ENCODE measurements around the gene CTNNA1.

Gene CTNNA1

GRCh38 chr5:138974227-138975063, 221.2 kb downstream of the CTNNA1 start:
- DNase-seq = no peak

GRCh38 chr5:138975098-138975847, 222.0 kb downstream of the CTNNA1 start:
- no peak for DNase-seq

- DNase-seq = no peak
Measured at GRCh38 chr5:138978080-138978479, 224.9 kb downstream of the CTNNA1 start.

- no peak for DNase-seq
Measured at GRCh38 chr5:138978581-138978980, 225.4 kb downstream of the CTNNA1 start.

- no peak for DNase-seq
Measured at GRCh38 chr5:138979684-138980280, 226.6 kb downstream of the CTNNA1 start.

GRCh38 chr5:138980441-138980840, 227.2 kb downstream of the CTNNA1 start:
- DNase-seq = no peak

- no peak for DNase-seq
Measured at GRCh38 chr5:138981131-138981530, 227.9 kb downstream of the CTNNA1 start.

- no peak for DNase-seq
Measured at GRCh38 chr5:138981586-138981985, 228.4 kb downstream of the CTNNA1 start.

- no peak for DNase-seq
Measured at GRCh38 chr5:138983984-138984383, 230.8 kb downstream of the CTNNA1 start.

Data from NCI-H1694 treated with DMSO at 0.1 percent for 48 hours (cell line).